Upper lobe of left lung (tissue), 4 donors: ENCODE data around the gene IGSF21.

Source experiments
- CTCF ChIP-seq, 6 experiments: fragments of 450-650 bp in 4 of 6; fragments of 200-600 bp in 2 of 6; sonication (generic) in 2 of 6; IDR thresholded peaks; one replicate each; pipeline ENCODE4 v1.5.1; 2016 to 2019; ENCODE audit warnings: antibody characterized with exemption in 6 of 6
- POLR2A ChIP-seq, 4 donors: fragments of 450-650 bp; IDR thresholded peaks; one replicate each; pipeline ENCODE4 v1.5.1; 2016 to 2017; ENCODE audit warnings: antibody characterized with exemption in 4 of 4, mild to moderate bottlenecking in 2 of 4

- TF ChIP-seq CTCF (IDR thresholded peaks at IDR 0.05) (no peak), POLR2A (IDR thresholded peaks at IDR 0.05) (no peak)
Measured at GRCh38 chr1:18350747-18351146, 243.1 kb downstream of the IGSF21 start.
